RWPE1 (cell line): ENCODE measurements around the gene FOXR1.

ENCODE experiments used
- CTCF ChIA-PET: fragments of 350-600 bp; sonication (Branson Sonifier 250); formaldehyde crosslinking; extraction: SDS; loops from one replicate; lab custom pipeline; 2021; lab: Yijun Ruan, JAX
- POLR2A ChIA-PET: fragments of 400-600 bp; formaldehyde crosslinking; extraction: SDS; loops from one replicate; lab custom pipeline; 2020; ENCODE audit warnings: antibody characterized with exemption; ENCODE audit not compliant: low non-redundant PET; lab: Yijun Ruan, JAX
- DNase-seq: peaks from one replicate; pipeline ENCODE4 v3.0.0; 2012; ENCODE audit warnings: low spot score
- H3K27ac ChIP-seq: fragments of 450-650 bp; 2 replicates; pipeline ENCODE4 v1.5.1; 2017
- TF ChIP-seq, protein P1 (sequence below): fragments of 450-650 bp; conservative IDR thresholded peaks from 2 replicates; pipeline ENCODE4 v1.5.1; 2017; ENCODE audit warnings: low read depth, mild to moderate bottlenecking

FOXR1 gene

GRCh38 chr11:118996926-118997626, 25.5 kb downstream of the FOXR1 start:
- H3K27ac ChIP-seq: peak overlapping the region; percentile 83
- ChIA-PET CTCF (interaction anchor here (0.6 to 1.0 kb wide), 2 partner anchors 19 to 1765 kb away, joined by 3 read pairs; partner anchors contain the start of genes PCSK7 and RNF214), POLR2A (interaction anchor here (0.5 kb wide), 1 partner anchor 12 kb away, joined by 3 read pairs; no protein-coding TSS in a partner anchor)
- no peak for DNase-seq
- TF ChIP-seq, protein P1, sequence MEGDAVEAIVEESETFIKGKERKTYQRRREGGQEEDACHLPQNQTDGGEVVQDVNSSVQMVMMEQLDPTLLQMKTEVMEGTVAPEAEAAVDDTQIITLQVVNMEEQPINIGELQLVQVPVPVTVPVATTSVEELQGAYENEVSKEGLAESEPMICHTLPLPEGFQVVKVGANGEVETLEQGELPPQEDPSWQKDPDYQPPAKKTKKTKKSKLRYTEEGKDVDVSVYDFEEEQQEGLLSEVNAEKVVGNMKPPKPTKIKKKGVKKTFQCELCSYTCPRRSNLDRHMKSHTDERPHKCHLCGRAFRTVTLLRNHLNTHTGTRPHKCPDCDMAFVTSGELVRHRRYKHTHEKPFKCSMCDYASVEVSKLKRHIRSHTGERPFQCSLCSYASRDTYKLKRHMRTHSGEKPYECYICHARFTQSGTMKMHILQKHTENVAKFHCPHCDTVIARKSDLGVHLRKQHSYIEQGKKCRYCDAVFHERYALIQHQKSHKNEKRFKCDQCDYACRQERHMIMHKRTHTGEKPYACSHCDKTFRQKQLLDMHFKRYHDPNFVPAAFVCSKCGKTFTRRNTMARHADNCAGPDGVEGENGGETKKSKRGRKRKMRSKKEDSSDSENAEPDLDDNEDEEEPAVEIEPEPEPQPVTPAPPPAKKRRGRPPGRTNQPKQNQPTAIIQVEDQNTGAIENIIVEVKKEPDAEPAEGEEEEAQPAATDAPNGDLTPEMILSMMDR: no peak

GRCh38 chr11:118997627-118998387, 26.2 kb downstream of the FOXR1 start, which contains the start of gene CENATAC:
Gene CENATAC, plus strand, starts transcription at chr11:118998138. Its CDS starts 60 bp downstream, at chr11:118998198.
- POLR2A ChIA-PET: interaction anchor here (0.5 kb wide), 1 partner anchor 13 kb away, joined by 3 read pairs; no protein-coding TSS in a partner anchor

GRCh38 chr11:118998388-118998717, 26.8 kb downstream of the FOXR1 start:
- H3K27ac ChIP-seq: peak overlapping the region; percentile 83
- no peak for DNase-seq
- ChIA-PET CTCF (interaction anchor here (1.0 kb wide), 3 partner anchors 16 to 89 kb away, joined by 3 to 4 read pairs (median 4); no protein-coding TSS in a partner anchor), POLR2A (no interaction called here)
- TF ChIP-seq, protein P1: no peak

More at GRCh38 chr11:118997627-118998387, 26.2 kb downstream of the FOXR1 start, which contains the start of gene CENATAC:
- CTCF ChIA-PET: interaction anchor here (0.6 to 1.0 kb wide), 2 partner anchors 18 to 1766 kb away, joined by 3 read pairs; partner anchors contain the start of genes PCSK7 and RNF214
- TF ChIP-seq, protein P1: no peak
- DNase-seq: peak; percentile 99
- peak within 1 kb of the TSS; percentile 83 for H3K27ac ChIP-seq

DNA sequence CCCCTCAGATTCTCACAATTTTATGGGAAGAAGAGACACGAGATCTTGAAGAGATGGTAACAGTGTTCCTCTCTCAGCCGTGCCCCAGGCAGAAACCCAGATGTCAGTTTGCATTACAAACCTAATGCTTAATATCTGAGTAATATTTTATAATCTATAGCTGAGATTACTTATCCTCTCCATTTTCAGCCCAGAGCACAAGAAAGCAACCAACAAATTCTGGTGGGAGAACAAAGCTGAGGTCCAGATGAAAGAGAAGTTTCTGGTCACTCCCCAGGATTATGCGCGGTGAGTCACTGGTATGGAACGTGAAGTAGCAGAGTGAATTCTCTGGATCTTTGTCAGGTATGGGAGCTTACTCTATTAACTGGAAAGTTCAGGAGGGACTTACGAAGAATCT, 27.3 kb downstream of the FOXR1 start:
- H3K27ac ChIP-seq: peak overlapping the region; percentile 83
- peak; percentile 82 for DNase-seq
- TF ChIP-seq, protein P1: no peak
- ChIA-PET CTCF (interaction anchor here (1.0 kb wide), 3 partner anchors 16 to 89 kb away, joined by 3 to 4 read pairs (median 4); no protein-coding TSS in a partner anchor), POLR2A (no interaction called here)

- POLR2A ChIA-PET: no interaction called here
- CTCF ChIA-PET: interaction anchor here (0.6 kb wide), 1 partner anchor 408 kb away, joined by 3 read pairs; no protein-coding TSS in a partner anchor
- no peak overlapping the region; the same call in 1 of the 2 replicates for H3K27ac ChIP-seq
- TF ChIP-seq, protein P1: no peak
- no peak for DNase-seq
Observed at GRCh38 chr11:119000906-119001305, 29.3 kb downstream of the FOXR1 start.

- no peak overlapping the region; the same call in 1 of the 2 replicates for H3K27ac ChIP-seq
- CTCF ChIA-PET: no interaction called here
- DNase-seq: no peak
- TF ChIP-seq, protein P1: no peak
- POLR2A ChIA-PET: no interaction called here
Observed at GRCh38 chr11:119006656-119007055, 35.1 kb downstream of the FOXR1 start.
